GM23338 (cell line): ENCODE results near the gene SERP1. TPM values are rescaled to one million over a fixed set of nuclear protein-coding genes. Genes with fewer than 3 reads are reported as not detected.

ENCODE experiments used
- ATAC-seq: fragments of 200-7000 bp; cut with Tn5 transposase; 3 replicates; pipeline ENCODE4 v1.9.1; 2020
- DNase-seq: peaks from one replicate; pipeline ENCODE4 v3.0.0-alpha.2; 2015; ENCODE audit warnings: low spot score
- H2AFZ ChIP-seq: fragments of 200-600 bp; sonication (generic); 2 replicates; pipeline ENCODE4 v1.8.0; 2016; ENCODE audit warnings: antibody characterized with exemption, mild to moderate bottlenecking, moderate library complexity
- H3F3A ChIP-seq: fragments of 200-600 bp; sonication (generic); replicated peaks from 2 replicates; pipeline ENCODE4 v1.8.0; 2017; ENCODE audit warnings: antibody characterized with exemption, mixed run types, low read depth
- H3K27ac ChIP-seq: fragments of 200-600 bp; sonication (generic); 2 replicates; pipeline ENCODE4 v1.6.1; 2016; ENCODE audit warnings: low read depth
- H3K27me3 ChIP-seq: fragments of 200-600 bp; sonication (generic); 2 replicates; pipeline ENCODE4 v1.8.0; 2016; ENCODE audit warnings: mild to moderate bottlenecking, mixed run types, moderate library complexity; ENCODE audit not compliant: insufficient read depth
- H3K36me3 ChIP-seq: fragments of 200-600 bp; sonication (generic); 2 replicates; pipeline ENCODE4 v1.8.0; 2016; ENCODE audit warnings: mild to moderate bottlenecking; ENCODE audit not compliant: insufficient read depth
- H3K4me1 ChIP-seq: fragments of 200-600 bp; sonication (generic); 2 replicates; pipeline ENCODE4 v1.8.0; 2016; ENCODE audit warnings: mild to moderate bottlenecking, moderate library complexity; ENCODE audit not compliant: insufficient read depth
- H3K4me2 ChIP-seq: fragments of 200-600 bp; sonication (generic); 2 replicates; pipeline ENCODE4 v1.7.1; 2017; ENCODE audit warnings: mixed run types
- H3K4me3 ChIP-seq: fragments of 200-600 bp; sonication (generic); 2 replicates; pipeline ENCODE4 v1.6.1; 2016; ENCODE audit warnings: mixed run types
- H3K79me2 ChIP-seq: fragments of 200-600 bp; sonication (generic); replicated peaks from 2 replicates; pipeline ENCODE4 v1.8.0; 2017; ENCODE audit warnings: mild to moderate bottlenecking; ENCODE audit not compliant: insufficient read depth
- H3K9me2 ChIP-seq: fragments of 200-600 bp; sonication (generic); 2 replicates; pipeline ENCODE4 v1.8.0; 2017; ENCODE audit not compliant: insufficient read depth
- H4K20me1 ChIP-seq: fragments of 200-600 bp; sonication (generic); replicated peaks from 2 replicates; pipeline ENCODE4 v1.8.0; 2017; ENCODE audit warnings: mild to moderate bottlenecking; ENCODE audit not compliant: insufficient read depth
- H3K27ac Mint-ChIP-seq: 2 replicates; pipeline ENCODE4 v1.8.0; 2020; ENCODE audit warnings: inconsistent platforms, mild to moderate bottlenecking, moderate library complexity, mixed read lengths
- H3K27me3 Mint-ChIP-seq: 3 replicates; pipeline ENCODE4 v1.8.0; 2022; ENCODE audit warnings: low read depth, mild to moderate bottlenecking, moderate library complexity, mixed read lengths, inconsistent platforms; ENCODE audit not compliant: insufficient read depth, poor library complexity
- H3K36me3 Mint-ChIP-seq: 3 replicates; pipeline ENCODE4 v1.8.0; 2021; ENCODE audit warnings: low read depth, mild to moderate bottlenecking, inconsistent platforms, moderate library complexity, mixed read lengths
- H3K4me1 Mint-ChIP-seq: 3 replicates; pipeline ENCODE4 v1.8.0; 2020; ENCODE audit warnings: mild to moderate bottlenecking, inconsistent platforms, mixed read lengths
- H3K4me3 Mint-ChIP-seq: 3 replicates; pipeline ENCODE4 v1.8.0; 2021; ENCODE audit warnings: moderate library complexity, mild to moderate bottlenecking, inconsistent platforms, mixed read lengths
- H3K9me3 Mint-ChIP-seq: 3 replicates; pipeline ENCODE4 v1.8.0; 2020; ENCODE audit warnings: moderate library complexity, mild to moderate bottlenecking, inconsistent platforms, mixed read lengths
- CREB1 ChIP-seq: fragments of 250-450 bp; sonication (Bioruptor Pico); IDR thresholded peaks from 2 replicates; pipeline ENCODE4 v1.5.0; 2020; ENCODE audit warnings: low read depth, mild to moderate bottlenecking, moderate library complexity
- EZH2 ChIP-seq: fragments of 200-600 bp; sonication (generic); IDR thresholded peaks from one replicate; pipeline ENCODE4 v1.8.0; 2017; ENCODE audit warnings: antibody characterized with exemption, mild to moderate bottlenecking, low read depth; ENCODE audit not compliant: unreplicated experiment
- POLR2AphosphoS5 ChIP-seq: IDR thresholded peaks from 2 replicates; pipeline ENCODE4 v1.6.1; 2016; ENCODE audit warnings: antibody characterized with exemption, low read depth
- STAT1 ChIP-seq: IDR thresholded peaks from one replicate; pipeline ENCODE4 v1.6.1; 2016; ENCODE audit warnings: antibody characterized with exemption; ENCODE audit not compliant: unreplicated experiment
- ZNF114 ChIP-seq: fragments of 250-450 bp; sonication (Bioruptor Pico); IDR thresholded peaks from 2 replicates; pipeline ENCODE4 v1.5.0; 2020; ENCODE audit warnings: mild to moderate bottlenecking, moderate library complexity
- ZNF331 ChIP-seq: fragments of 250-450 bp; sonication (Bioruptor Pico); IDR thresholded peaks from 2 replicates; pipeline ENCODE4 v1.5.0; 2020; ENCODE audit warnings: low read depth, mild to moderate bottlenecking, moderate library complexity
- polyA plus RNA-seq: library from polyadenylated mRNA; unstranded; fragments of >200 nt; fragmentation: Nextera tagmentation; extraction: Ambion mirVana; gene quantifications from 2 replicates; pipeline ENCODE4 v1.2.1, GENCODE V29; 2016
- total RNA-seq: library from RNA; depleted of rRNA; stranded (reverse); fragments of >200 nt; shearing (Covaris generic); gene quantifications from 2 replicates; pipeline ENCODE4 v1.2.3, GENCODE V29; 2014
- TF ChIP-seq, protein P1 (sequence below): IDR thresholded peaks from 2 replicates; pipeline ENCODE4 v1.6.1; 2016; ENCODE audit warnings: antibody characterized with exemption
- TF ChIP-seq, protein P2 (sequence below): fragments of 250-450 bp; sonication (Bioruptor Pico); IDR thresholded peaks from 2 replicates; pipeline ENCODE4 v1.5.0; 2020; ENCODE audit warnings: mild to moderate bottlenecking, moderate library complexity

SERP1 gene
- total and polyA plus RNA-seq, 2 experiments from 2014 or later, result 211 to 252 TPM

DNA sequence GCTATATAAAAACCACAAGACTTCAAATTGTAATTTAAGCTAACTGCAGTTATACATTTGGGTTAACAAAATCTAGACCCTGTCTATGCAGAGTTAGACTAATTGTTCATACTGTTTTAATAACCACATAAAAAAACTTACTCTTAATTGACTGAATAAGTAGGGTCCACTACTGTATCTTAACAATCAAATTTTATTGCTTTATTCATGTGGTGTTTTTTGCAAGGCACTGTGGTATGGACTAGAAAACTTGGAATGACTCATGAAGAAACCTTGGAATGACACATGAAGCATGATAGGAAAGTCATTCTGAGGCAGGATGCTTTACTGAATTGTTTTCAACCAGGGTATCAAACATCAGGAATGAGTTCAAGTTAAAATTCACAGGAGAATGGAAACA is 2.3 kb downstream of the SERP1 start (continued):
- TF ChIP-seq, protein P1, sequence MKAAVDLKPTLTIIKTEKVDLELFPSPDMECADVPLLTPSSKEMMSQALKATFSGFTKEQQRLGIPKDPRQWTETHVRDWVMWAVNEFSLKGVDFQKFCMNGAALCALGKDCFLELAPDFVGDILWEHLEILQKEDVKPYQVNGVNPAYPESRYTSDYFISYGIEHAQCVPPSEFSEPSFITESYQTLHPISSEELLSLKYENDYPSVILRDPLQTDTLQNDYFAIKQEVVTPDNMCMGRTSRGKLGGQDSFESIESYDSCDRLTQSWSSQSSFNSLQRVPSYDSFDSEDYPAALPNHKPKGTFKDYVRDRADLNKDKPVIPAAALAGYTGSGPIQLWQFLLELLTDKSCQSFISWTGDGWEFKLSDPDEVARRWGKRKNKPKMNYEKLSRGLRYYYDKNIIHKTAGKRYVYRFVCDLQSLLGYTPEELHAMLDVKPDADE, result no peak
- TF ChIP-seq POLR2AphosphoS5 (no peak), ZNF331 (CRISPR knock-in tag) (no peak), EZH2 (no peak), ZNF114 (CRISPR knock-in tag) (no peak), STAT1 (no peak)
- TF ChIP-seq, protein P2, sequence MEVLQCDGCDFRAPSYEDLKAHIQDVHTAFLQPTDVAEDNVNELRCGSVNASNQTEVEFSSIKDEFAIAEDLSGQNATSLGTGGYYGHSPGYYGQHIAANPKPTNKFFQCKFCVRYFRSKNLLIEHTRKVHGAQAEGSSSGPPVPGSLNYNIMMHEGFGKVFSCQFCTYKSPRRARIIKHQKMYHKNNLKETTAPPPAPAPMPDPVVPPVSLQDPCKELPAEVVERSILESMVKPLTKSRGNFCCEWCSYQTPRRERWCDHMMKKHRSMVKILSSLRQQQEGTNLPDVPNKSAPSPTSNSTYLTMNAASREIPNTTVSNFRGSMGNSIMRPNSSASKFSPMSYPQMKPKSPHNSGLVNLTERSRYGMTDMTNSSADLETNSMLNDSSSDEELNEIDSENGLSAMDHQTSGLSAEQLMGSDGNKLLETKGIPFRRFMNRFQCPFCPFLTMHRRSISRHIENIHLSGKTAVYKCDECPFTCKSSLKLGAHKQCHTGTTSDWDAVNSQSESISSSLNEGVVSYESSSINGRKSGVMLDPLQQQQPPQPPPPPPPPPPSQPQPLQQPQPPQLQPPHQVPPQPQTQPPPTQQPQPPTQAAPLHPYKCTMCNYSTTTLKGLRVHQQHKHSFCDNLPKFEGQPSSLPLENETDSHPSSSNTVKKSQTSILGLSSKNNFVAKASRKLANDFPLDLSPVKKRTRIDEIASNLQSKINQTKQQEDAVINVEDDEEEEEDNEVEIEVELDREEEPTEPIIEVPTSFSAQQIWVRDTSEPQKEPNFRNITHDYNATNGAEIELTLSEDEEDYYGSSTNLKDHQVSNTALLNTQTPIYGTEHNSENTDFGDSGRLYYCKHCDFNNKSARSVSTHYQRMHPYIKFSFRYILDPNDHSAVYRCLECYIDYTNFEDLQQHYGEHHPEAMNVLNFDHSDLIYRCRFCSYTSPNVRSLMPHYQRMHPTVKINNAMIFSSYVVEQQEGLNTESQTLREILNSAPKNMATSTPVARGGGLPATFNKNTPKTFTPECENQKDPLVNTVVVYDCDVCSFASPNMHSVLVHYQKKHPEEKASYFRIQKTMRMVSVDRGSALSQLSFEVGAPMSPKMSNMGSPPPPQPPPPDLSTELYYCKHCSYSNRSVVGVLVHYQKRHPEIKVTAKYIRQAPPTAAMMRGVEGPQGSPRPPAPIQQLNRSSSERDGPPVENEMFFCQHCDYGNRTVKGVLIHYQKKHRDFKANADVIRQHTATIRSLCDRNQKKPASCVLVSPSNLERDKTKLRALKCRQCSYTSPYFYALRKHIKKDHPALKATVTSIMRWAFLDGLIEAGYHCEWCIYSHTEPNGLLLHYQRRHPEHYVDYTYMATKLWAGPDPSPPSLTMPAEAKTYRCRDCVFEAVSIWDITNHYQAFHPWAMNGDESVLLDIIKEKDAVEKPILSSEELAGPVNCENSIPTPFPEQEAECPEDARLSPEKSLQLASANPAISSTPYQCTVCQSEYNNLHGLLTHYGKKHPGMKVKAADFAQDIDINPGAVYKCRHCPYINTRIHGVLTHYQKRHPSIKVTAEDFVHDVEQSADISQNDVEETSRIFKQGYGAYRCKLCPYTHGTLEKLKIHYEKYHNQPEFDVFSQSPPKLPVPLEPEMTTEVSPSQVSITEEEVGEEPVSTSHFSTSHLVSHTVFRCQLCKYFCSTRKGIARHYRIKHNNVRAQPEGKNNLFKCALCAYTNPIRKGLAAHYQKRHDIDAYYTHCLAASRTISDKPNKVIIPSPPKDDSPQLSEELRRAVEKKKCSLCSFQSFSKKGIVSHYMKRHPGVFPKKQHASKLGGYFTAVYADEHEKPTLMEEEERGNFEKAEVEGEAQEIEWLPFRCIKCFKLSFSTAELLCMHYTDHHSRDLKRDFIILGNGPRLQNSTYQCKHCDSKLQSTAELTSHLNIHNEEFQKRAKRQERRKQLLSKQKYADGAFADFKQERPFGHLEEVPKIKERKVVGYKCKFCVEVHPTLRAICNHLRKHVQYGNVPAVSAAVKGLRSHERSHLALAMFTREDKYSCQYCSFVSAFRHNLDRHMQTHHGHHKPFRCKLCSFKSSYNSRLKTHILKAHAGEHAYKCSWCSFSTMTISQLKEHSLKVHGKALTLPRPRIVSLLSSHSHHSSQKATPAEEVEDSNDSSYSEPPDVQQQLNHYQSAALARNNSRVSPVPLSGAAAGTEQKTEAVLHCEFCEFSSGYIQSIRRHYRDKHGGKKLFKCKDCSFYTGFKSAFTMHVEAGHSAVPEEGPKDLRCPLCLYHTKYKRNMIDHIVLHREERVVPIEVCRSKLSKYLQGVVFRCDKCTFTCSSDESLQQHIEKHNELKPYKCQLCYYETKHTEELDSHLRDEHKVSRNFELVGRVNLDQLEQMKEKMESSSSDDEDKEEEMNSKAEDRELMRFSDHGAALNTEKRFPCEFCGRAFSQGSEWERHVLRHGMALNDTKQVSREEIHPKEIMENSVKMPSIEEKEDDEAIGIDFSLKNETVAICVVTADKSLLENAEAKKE (CRISPR knock-in tag), result no peak

DNA sequence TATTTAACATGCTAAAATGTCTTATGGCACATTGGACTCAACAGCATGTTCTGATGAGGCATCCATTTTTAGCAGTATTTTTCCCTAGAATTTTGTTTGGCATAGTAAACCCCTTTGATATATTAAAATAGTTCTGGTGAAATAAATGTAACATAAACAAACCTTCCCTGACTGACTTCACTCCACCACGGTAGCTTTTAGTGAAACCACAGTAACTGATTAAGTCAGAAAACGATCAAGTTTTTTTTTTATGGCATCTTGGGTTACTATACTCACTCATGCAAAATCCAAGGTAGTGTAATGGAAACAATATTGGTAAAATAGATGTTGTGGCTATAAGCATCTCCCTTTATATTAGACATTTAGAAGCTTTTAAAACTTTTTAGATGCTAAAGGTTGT is 2.8 kb downstream of the SERP1 start:
- H3K27ac Mint-ChIP-seq, result no peak overlapping the region
- Histone ChIP-seq H4K20me1 (peaks cover 21% of the 10 kb centered on the region), H3K79me2 (peaks cover 57% of the 10 kb centered on the region), H3K4me1 (peaks cover 10% of the 10 kb centered on the region; the same call in 1 of the 2 replicates), H3K4me3 (no peak overlapping the region), H3F3A (no peaks in the 10 kb centered on the region; the same call in 1 of the 2 replicates), H3K27me3 (no peaks in the 10 kb centered on the region), H2AFZ (no peak overlapping the region), H3K9me2 (no peaks in the 10 kb centered on the region), H3K4me2 (no peak overlapping the region), H3K27ac (no peak overlapping the region), H3K36me3 (peaks cover 15% of the 10 kb centered on the region)
- peaks cover 11% of the 10 kb centered on the region; the same call in 2 of the 3 replicates for H3K4me1 Mint-ChIP-seq
- no peak for DNase-seq
- no peak for ATAC-seq
- peaks cover 8% of the 10 kb centered on the region for H3K27me3 Mint-ChIP-seq
- H3K4me3 Mint-ChIP-seq, result no peak overlapping the region
- no peaks in the 10 kb centered on the region; the same call in 2 of the 3 replicates for H3K9me3 Mint-ChIP-seq
- H3K36me3 Mint-ChIP-seq, result peaks cover 33% of the 10 kb centered on the region
- TF ChIP-seq CREB1 (CRISPR knock-in tag), result no peak
- TF ChIP-seq, protein P2 (CRISPR knock-in tag), result no peak
